GM18511 (cell line): ENCODE measurements around the gene KCNK4.

ENCODE experiments used
- ATAC-seq: cut with Tn5 transposase; IDR thresholded peaks from one replicate; pipeline ENCODE4 v1.9.1; 2021; ENCODE audit warnings: mild to moderate bottlenecking, moderate library complexity; ENCODE audit not compliant: unreplicated experiment

Gene KCNK4

GRCh38 chr11:64291262-64291751, at the start of gene KCNK4:
TSS of gene KCNK4 (plus strand) at chr11:64291302. CDS start at chr11:64293019, 1,717 bp downstream.
- ATAC-seq = no peak

GRCh38 chr11:64241491-64242374, 49.4 kb upstream of the KCNK4 start:
- ATAC-seq = peak; percentile 59

DNA sequence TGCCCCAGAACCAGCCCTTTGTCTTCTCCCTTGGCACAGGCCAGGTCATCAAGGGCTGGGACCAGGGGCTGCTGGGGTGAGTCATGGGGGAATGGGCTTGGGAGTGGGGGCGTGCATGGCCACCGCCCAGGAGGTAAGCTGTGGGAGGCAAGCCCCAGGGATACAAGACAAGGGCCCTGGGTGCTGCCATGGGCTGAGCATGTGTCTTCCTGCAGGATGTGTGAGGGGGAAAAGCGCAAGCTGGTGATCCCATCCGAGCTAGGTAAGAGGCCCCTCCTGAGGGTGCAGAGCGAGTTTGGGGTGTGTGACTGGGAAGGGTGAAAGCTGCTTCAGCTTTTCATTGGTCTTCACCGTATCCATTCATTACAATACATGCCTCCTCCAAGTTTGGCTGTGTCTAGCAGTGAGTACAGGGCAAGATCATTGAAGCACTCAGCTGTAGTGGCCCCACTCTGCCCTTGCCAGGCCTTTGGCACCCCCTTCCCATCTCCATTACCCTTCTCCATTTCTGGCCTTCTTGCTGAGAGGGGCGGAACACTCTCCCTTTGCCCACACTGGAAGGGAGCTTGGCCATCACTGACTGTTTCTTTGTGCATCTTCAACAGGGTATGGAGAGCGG, 47.8 kb upstream of the KCNK4 start:
- ATAC-seq = no peak

GRCh38 chr11:64244107-64244506, 47.0 kb upstream of the KCNK4 start:
- no peak for ATAC-seq

GRCh38 chr11:64244966-64245365, 46.1 kb upstream of the KCNK4 start:
- ATAC-seq = no peak

GRCh38 chr11:64245401-64245796, 45.7 kb upstream of the KCNK4 start:
- ATAC-seq = no peak

DNA sequence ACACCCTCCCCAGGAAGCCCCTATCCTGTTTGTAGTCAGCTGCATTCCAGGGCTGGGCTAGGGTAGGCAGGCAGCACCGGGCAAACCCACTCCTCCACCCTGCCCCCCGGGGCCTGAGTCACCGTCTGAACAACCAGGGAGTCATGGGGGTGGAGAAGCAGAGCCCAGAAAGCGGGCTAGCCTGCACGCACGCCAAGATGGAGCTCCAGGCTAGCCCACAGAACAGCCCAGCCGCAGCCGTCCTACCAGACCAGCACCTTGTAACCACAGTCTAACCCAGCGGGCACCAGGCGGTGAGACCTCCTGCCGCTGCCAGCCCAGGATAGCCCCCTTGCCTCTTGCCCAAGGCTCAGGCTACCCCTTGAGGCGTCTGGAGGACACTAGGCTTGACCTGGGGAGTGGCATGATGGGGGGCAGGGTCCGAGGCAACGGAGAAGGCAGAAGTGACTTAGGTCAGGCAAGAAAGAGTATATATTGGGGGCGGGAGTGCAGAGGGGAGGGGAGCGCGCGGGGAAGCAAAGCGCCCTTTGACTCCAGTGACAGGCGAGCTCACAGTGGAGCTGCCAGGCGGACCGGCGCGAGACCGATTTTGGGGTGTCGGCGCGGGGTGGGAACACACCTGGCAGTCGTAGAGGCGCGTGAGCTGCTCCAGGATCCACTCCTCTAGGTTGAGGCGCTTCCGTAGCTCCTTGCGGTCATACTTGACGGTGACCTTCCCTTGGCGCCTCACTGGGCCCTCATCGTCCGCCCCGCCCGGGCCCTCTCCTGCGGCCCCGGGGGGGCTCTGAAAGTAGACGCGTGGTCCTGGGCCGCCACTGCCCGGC, 45.1 kb upstream of the KCNK4 start:
- ATAC-seq = no peak

GRCh38 chr11:64246621-64246870, 44.6 kb upstream of the KCNK4 start:
- peak; percentile 17 for ATAC-seq

- ATAC-seq = peak; percentile 48
These were observed 44.0 kb upstream of the KCNK4 start, which contains the start of gene PPP1R14B for GRCh38 chr11:64246871-64247728. TSS of gene PPP1R14B (minus strand) at chr11:64246943. CDS start at chr11:64246673, 270 bp downstream.

DNA sequence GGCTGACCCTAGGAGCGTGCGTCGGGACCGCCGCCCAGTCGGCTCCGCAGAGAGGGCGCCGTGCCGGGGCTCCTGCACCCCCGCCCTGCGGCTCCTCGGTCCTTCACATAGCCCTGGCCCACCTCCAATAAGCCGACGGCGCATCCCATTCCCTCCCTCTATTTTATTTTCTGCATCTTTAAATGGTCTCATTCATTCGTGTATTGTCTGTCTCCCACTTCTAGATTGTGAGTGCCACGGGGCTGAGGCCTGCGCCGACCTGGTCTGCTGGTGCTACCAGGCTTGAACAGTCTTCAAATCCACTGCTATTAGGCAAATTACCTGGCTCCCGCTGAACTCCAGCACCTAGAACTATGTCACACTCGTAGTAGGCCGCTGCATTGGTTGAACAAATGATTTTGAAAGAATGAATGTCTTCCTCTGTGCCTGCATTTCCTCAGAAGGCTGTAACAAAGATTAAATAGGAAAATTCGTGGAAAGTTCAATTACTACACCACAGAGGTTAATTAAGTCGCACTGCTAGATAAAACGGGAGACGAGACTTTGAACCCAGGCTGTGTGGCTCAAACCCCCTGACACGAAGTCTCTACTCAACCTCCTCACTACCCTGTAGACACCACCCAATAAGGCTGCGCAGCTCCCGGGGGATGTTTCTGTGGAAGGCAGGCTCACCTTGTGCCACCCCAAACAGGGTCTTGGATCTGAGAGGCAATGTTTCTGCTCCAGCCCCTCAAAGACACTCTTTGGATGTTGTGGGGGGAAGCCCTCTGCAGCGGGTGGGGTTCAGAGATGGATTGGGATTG, 43.2 kb upstream of the KCNK4 start:
- ATAC-seq = no peak

DNA sequence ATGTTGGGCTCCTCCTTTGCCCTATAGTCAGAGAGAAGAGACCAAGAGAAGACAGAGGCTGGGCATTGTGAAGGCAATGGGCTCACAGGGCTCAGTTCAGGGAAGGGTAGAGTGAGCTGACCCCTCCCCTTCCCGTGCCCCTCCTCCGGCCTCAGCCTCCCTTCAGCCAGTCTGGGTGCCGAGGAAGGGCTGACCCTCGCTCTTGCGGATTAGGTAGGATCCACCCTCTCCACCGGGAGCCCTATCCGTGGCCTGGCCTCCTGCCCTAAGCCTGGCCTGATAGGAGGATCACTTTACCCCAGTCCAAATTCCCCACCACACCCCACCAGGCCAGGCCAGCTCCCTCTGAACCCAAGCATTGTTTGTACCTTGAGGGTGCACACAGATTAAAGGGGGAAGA, 42.5 kb upstream of the KCNK4 start:
- no peak for ATAC-seq

- no peak for ATAC-seq
These were observed 42.1 kb upstream of the KCNK4 start for GRCh38 chr11:64249038-64249437.

DNA sequence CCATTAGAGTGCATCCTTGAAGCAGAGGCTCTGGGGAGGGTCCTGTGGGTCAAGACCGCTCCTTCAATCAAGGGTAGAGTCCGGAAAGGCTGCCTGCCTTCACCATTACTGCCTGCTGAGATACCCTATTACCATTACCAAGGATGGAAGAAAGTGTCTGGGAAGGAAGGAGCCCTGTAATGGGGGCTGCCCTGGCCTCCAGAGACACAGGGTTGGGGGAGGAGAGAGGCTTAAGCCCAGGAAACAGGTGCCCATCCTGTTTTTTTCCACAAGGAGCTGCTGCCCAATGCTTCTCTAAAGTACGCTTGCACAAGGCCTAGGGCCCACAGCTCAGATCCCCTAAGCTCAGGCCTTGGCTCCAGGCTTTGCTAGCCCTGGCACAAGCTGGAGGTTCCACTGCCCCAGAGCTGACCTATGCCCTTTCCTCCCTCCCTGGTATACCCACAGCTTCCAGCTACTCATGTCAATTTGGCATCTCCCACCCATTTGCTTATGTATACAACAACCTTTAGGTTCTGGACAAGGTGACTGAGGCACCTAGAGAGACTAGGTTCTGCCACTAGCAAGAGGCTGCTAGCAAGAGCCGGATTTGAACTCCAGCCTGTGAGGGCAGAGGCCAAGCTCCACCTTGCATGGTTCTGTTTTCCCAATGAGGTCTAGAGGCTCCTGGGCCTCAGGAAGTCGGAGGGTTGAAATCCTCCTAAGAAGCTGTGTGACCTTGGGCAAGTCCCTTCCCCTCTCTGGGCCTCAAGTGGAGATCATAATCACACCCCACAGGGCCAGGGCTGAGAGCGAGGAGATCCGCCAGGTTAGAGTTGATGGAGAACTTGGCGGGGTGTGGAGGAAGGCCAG, 41.3 kb upstream of the KCNK4 start:
- ATAC-seq = no peak

- no peak for ATAC-seq
These were observed 40.6 kb upstream of the KCNK4 start for GRCh38 chr11:64250415-64251015.

GRCh38 chr11:64251016-64251752, 39.9 kb upstream of the KCNK4 start, which contains the start of gene PLCB3:
TSS of gene PLCB3 (plus strand) at chr11:64251530. CDS start at chr11:64251650, 120 bp downstream.
- peak; percentile 53 for ATAC-seq

DNA sequence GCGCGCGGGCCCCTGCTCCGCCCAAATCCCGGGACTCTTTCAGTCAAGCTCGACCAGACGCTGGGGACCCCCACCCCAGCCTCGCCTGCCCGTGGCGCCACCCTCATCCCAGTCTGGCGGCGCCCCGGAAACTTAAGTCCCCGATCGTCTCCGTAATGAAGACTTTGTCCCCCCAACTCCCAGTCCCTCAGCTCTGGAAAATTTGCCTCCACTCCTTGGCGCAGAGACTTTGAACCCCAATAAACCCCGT, 39.4 kb upstream of the KCNK4 start:
- no peak for ATAC-seq

DNA sequence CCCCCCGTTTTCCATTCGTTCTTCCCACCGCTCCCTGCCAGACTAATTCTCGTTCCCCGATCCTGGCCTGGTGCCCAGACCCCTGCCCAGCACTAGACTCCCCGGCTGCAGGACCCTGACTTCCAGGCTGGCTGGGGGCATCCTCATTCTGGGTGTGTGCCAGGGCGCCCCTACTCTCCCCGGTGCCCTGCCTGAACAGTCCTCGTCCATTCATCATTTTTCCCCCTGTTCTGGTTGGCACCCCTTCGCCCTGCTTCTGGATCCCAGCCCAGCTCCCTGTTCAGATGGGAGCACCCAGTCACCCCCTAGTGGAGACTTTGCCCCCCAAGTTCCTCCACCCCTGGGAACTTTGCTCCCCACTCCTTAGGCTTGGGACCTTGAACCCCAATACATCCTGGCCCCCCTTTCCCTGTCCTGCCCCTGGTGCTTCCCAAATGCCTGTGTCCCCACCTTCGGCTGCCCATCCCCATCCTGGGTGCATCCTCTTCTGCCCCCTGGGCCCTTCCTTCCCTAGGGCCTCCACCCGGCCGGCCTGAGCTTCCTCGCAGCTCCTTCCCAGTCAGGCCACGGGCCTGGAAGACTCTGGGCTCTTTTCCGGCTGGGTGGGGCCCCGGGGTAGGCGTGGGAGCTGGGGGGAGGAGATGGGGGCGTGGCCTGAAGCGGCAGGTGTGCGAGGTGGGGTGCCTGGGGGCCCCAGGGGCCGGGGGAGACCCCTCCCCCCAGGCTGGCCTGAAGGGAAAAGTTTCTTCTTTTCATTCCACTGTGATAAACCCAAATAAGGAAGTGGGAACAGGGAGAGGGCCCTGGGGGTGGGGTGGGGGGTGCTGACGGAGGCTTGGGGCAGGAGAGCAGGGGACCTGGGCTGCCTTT, 38.9 kb upstream of the KCNK4 start:
- no peak for ATAC-seq
